GM12874 (cell line): Measurements from ENCODE around the gene VPS33A.

Source experiments
- TF ChIP-seq, protein P1 (sequence below): IDR thresholded peaks from 2 replicates; pipeline ENCODE4 v1.5.1; 2011; ENCODE audit warnings: low read depth, mild to moderate bottlenecking, control low read depth, low read length, moderate library complexity; ENCODE audit not compliant: insufficient read depth

VPS33A gene

GRCh38 chr12:122266230-122266901 is at the start of gene VPS33A:
VPS33A (minus strand) TSS chr12:122266494; CDS start chr12:122266408, 86 bp downstream.
- TF ChIP-seq, protein P1, sequence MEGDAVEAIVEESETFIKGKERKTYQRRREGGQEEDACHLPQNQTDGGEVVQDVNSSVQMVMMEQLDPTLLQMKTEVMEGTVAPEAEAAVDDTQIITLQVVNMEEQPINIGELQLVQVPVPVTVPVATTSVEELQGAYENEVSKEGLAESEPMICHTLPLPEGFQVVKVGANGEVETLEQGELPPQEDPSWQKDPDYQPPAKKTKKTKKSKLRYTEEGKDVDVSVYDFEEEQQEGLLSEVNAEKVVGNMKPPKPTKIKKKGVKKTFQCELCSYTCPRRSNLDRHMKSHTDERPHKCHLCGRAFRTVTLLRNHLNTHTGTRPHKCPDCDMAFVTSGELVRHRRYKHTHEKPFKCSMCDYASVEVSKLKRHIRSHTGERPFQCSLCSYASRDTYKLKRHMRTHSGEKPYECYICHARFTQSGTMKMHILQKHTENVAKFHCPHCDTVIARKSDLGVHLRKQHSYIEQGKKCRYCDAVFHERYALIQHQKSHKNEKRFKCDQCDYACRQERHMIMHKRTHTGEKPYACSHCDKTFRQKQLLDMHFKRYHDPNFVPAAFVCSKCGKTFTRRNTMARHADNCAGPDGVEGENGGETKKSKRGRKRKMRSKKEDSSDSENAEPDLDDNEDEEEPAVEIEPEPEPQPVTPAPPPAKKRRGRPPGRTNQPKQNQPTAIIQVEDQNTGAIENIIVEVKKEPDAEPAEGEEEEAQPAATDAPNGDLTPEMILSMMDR = no peak

DNA sequence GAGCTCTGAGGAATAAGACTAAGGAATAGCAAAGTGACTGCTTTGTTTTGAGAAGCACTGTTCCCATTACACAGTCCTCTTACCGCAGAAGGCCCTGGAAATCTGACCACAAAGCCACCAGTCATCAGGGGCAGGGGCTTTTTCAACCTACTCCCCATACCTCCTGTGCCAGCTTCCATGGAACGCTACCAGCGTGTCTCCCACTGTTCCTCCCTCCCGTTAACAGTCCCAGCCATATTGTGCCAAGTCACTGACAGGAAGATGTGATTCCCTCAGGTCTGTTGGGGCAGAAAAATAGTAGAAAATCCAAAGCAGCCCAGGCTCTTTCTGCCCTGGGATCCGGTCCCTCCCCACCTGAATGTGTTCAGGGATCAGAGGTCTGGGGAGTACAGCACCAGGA is 46.6 kb upstream of the VPS33A start:
- TF ChIP-seq, protein P1 = no peak

GRCh38 chr12:122311696-122312095 is 45.4 kb upstream of the VPS33A start:
- TF ChIP-seq, protein P1 = no peak

DNA sequence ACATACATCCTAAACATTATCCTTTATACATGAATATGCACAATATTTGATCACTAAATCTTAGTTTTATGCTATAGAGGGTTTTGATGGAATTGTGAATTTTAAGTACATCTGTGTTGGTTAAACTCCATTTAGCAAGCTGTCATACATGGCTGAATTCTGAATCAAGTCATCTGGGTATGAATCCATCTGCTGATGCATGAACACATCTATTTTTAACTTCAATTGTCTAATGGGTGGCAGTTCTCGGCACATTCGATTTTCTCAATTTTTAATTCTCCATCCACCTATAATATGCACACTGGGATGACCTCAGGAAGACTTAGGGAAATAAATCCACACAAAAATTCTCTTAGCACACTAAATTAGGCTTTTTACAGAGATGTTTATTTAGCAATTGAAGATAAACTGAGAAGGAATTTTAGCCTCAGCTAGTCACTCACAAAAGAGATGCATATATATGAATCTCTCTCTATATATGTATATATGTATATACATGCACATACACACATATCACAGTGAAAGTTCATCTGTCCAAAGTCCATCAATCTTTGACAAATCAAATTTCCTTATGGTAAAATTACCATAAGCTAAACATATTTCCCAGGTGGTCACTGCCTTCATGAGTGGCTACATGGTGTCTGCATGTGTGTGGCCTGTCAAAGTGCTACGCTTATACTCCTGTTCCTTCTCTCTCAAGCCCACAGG is 44.5 kb upstream of the VPS33A start:
- TF ChIP-seq, protein P1 = no peak

DNA sequence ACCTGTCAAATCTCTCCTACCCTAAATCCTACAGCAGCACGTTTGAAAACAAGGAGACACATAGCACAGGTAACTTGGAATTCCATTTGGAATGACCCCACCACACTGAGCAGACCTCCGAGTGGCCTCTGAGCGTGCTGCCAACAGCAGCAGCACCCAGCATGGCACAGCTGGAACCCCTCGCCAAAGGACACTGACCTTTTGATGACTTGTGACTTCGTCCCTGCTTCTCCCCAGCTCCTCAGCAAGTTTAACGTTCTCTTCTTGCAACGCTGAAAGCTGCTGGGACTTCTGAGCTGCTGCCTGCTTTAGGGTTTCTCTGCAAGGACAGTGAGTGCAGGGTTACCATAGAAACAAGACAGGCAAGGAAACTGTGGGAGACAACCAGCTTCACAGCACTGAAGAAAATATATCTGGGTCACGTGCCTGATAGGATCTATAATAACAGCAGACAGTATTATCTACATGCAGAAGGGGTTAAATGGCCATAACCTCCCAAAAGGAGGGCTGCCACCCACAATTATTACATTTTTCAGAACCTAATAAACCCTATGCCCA is 43.3 kb upstream of the VPS33A start:
- TF ChIP-seq, protein P1 = no peak

DNA sequence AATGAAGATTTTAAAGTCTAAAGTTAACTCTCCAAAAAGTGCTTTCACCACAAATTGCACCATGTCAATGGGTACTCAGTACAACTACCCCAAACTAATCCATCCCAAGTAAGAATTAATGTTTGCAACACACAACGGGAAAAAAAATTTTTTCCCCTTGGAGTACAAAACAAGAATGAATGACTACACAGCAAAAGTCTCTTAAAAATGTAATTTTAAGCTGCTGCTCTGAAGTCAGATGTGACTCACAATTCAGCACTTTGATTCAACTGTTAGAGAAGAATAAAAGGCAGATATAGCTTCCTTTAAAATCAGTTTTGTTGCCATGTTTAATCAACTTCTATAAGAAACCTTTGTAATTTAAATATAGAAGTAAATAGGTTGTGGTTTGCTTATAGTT is 42.5 kb upstream of the VPS33A start:
- TF ChIP-seq, protein P1 = no peak

GRCh38 chr12:122306407-122306806 is 40.1 kb upstream of the VPS33A start:
- TF ChIP-seq, protein P1 = 0 out of 2 replicates have a peak, but pooled peaks have one; percentile 6
